ENCODE measurements around the gene PAH. TPM values are rescaled to one million over a fixed set of nuclear protein-coding genes. Genes with fewer than 3 reads are reported as not detected.
A peak's percentile ranks its signal among the peaks of the same experiment; 100 is the strongest.

The PAH gene
- total and polyA plus RNA-seq, 2 of the 13 experiments (the other 11 are each of a cell fraction or from before 2014, with no cell fraction given), result 192 to 451 TPM

DNA sequence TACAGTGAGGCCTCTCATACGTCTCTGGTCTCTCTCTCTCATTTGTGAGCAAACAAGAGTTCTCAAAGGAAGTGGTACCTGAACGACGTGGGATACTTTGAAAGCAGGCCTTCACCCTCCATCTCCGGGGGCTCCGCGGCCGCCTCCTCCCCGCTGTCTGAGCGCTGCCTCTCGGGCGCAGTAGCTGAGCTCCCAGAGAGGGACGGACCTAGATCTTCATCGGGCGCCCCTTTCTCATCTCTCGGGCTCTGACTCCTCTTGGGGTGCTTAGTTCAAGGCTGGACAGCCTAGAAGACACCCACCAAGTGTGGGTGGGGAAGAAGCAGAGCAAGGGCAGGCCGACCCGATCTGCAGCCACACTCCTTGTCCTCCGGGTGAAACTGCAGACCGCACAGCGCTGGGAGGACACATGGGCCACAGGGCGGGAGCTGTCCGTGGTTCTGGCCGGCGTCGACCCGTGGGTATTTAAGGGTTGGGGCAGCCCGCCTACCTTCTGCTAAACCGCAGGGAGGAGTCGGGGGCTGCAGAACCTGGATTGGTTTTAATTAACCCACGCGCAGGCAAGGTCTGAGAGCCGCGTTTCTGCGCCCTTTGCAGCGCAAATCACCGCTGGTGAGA, 92.7 kb downstream of the PAH start (continued):
- TF ChIP-seq ZBTB40 (IDR thresholded peaks at IDR 0.05), result no peak
- peak; percentile 41; the same call in 1 of the 2 replicates for TF ChIP-seq ZBTB40 (CRISPR knock-in tag; IDR thresholded peaks at IDR 0.05)
- TF ChIP-seq ZFP90 (CRISPR knock-in tag; IDR thresholded peaks at IDR 0.05; ENCODE audit: borderline replicate concordance), result 0 out of 2 replicates have a peak, but pooled peaks have one; percentile 50
- 0 out of 2 replicates have a peak, but pooled peaks have one; percentile 45 for TF ChIP-seq SKIL (CRISPR knock-in tag; IDR thresholded peaks at IDR 0.05; ENCODE audit: borderline replicate concordance)
- no peak for TF ChIP-seq ZNF180 (CRISPR knock-in tag; IDR thresholded peaks at IDR 0.05; ENCODE audit: borderline replicate concordance, low read depth)
- peak; percentile 79; the same call in 1 of the 2 replicates for TF ChIP-seq SATB2 (CRISPR knock-in tag; IDR thresholded peaks at IDR 0.05)
- no peak for TF ChIP-seq POLR2AphosphoS5 (IDR thresholded peaks at IDR 0.05; ENCODE audit: low read depth, low read length)
- TF ChIP-seq SIX4 (CRISPR knock-in tag; IDR thresholded peaks at IDR 0.05), result peak; percentile 61; the same call in 1 of the 2 replicates
- TF ChIP-seq, protein P1, sequence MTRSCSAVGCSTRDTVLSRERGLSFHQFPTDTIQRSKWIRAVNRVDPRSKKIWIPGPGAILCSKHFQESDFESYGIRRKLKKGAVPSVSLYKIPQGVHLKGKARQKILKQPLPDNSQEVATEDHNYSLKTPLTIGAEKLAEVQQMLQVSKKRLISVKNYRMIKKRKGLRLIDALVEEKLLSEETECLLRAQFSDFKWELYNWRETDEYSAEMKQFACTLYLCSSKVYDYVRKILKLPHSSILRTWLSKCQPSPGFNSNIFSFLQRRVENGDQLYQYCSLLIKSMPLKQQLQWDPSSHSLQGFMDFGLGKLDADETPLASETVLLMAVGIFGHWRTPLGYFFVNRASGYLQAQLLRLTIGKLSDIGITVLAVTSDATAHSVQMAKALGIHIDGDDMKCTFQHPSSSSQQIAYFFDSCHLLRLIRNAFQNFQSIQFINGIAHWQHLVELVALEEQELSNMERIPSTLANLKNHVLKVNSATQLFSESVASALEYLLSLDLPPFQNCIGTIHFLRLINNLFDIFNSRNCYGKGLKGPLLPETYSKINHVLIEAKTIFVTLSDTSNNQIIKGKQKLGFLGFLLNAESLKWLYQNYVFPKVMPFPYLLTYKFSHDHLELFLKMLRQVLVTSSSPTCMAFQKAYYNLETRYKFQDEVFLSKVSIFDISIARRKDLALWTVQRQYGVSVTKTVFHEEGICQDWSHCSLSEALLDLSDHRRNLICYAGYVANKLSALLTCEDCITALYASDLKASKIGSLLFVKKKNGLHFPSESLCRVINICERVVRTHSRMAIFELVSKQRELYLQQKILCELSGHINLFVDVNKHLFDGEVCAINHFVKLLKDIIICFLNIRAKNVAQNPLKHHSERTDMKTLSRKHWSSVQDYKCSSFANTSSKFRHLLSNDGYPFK (CRISPR knock-in tag; IDR thresholded peaks at IDR 0.05; ENCODE audit: borderline replicate concordance), result no peak; the same call in 1 of the 2 replicates
- 0 out of 2 replicates have a peak, but pooled peaks have one; percentile 28 for TF ChIP-seq SALL2 (CRISPR knock-in tag; IDR thresholded peaks at IDR 0.05)
- 0 out of 2 replicates have a peak, but pooled peaks have one; percentile 40 for TF ChIP-seq MED13 (CRISPR knock-in tag; IDR thresholded peaks at IDR 0.05)
- TF ChIP-seq, protein P2, sequence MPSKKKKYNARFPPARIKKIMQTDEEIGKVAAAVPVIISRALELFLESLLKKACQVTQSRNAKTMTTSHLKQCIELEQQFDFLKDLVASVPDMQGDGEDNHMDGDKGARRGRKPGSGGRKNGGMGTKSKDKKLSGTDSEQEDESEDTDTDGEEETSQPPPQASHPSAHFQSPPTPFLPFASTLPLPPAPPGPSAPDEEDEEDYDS (CRISPR knock-in tag; IDR thresholded peaks at IDR 0.05), result 0 out of 2 replicates have a peak, but pooled peaks have one; percentile 33
- peak; percentile 65; the same call in 1 of the 2 replicates for TF ChIP-seq KLF6 (CRISPR knock-in tag; IDR thresholded peaks at IDR 0.05)
- TF ChIP-seq ZNF205 (CRISPR knock-in tag; IDR thresholded peaks at IDR 0.05), result 0 out of 2 replicates have a peak, but pooled peaks have one; percentile 53
- TF ChIP-seq GTF2F1 (IDR thresholded peaks at IDR 0.05; ENCODE audit: low read length), result no peak

Measured in HepG2 (cell line).